GM12872 (cell line): ENCODE data around the gene HOXA4.

Experiments
- CTCF ChIP-seq: IDR thresholded peaks from 3 replicates; pipeline ENCODE4 v1.5.1; 2011; ENCODE audit warnings: low read depth, mild to moderate bottlenecking, low read length, moderate library complexity; ENCODE audit not compliant: insufficient read depth

Gene HOXA4

GRCh38 chr7:27130540-27131389 lies at the start of gene HOXA4:
TSS of gene HOXA4 (minus strand) at chr7:27130757. CDS start at chr7:27130733, 24 bp downstream.
- TF ChIP-seq CTCF = no peak

GRCh38 chr7:27179503-27180430 lies 49.2 kb upstream of the HOXA4 start:
- peak; percentile 67 for TF ChIP-seq CTCF

GRCh38 chr7:27179030-27179429 lies 48.5 kb upstream of the HOXA4 start:
- TF ChIP-seq CTCF = no peak

GRCh38 chr7:27178366-27178765 lies 47.8 kb upstream of the HOXA4 start:
- TF ChIP-seq CTCF = no peak

GRCh38 chr7:27177795-27178320 lies 47.3 kb upstream of the HOXA4 start:
- TF ChIP-seq CTCF = no peak

- no peak for TF ChIP-seq CTCF
These were observed 46.6 kb upstream of the HOXA4 start for GRCh38 chr7:27176962-27177794.
